Mesenchymal stem cell (in vitro differentiated cells and primary cell): ENCODE results near the gene VEGFA.

Experiments
- DNase-seq: peaks from one replicate; pipeline ENCODE4 v3.0.0-alpha.2; 2013
- H2AFZ ChIP-seq: one replicate; pipeline ENCODE4 v1.6.1; 2013; ENCODE audit warnings: low read depth, mild to moderate bottlenecking, control low read depth, inconsistent platforms, low read length, moderate library complexity
- H2AK5ac ChIP-seq: 2 replicates; pipeline ENCODE4 v1.6.1; 2013; ENCODE audit warnings: low read length, moderate library complexity, mild to moderate bottlenecking, inconsistent platforms; ENCODE audit not compliant: severe bottlenecking
- H2BK120ac ChIP-seq: one replicate; pipeline ENCODE4 v1.6.1; 2013; ENCODE audit warnings: low read depth, mild to moderate bottlenecking, inconsistent platforms, low read length, moderate library complexity
- H2BK12ac ChIP-seq, 2 experiments: one replicate each; pipeline ENCODE4 v1.6.1; 2013; ENCODE audit warnings: inconsistent platforms in 2 of 2, low read length in 2 of 2, mild to moderate bottlenecking in 2 of 2, moderate library complexity in 2 of 2, control low read depth in 1 of 2
- H2BK15ac ChIP-seq: one replicate; pipeline ENCODE4 v1.6.1; 2013; ENCODE audit warnings: mild to moderate bottlenecking, low read depth, inconsistent platforms; ENCODE audit not compliant: poor library complexity, severe bottlenecking
- H2BK5ac ChIP-seq: 2 replicates; pipeline ENCODE4 v1.6.1; 2013; ENCODE audit warnings: low read depth, mild to moderate bottlenecking, low read length, control low read depth, inconsistent platforms; ENCODE audit not compliant: poor library complexity, severe bottlenecking
- H3K14ac ChIP-seq, 2 experiments: one replicate each; pipeline ENCODE4 v1.6.1; 2013; ENCODE audit warnings: inconsistent platforms in 2 of 2, low read length in 2 of 2, control low read depth in 1 of 2, mild to moderate bottlenecking in 1 of 2, moderate library complexity in 1 of 2
- H3K18ac ChIP-seq, 2 experiments: one replicate each; pipeline ENCODE4 v1.6.1; 2013; ENCODE audit warnings: inconsistent platforms in 2 of 2, low read length in 2 of 2, control low read depth in 1 of 2, low read depth in 1 of 2, mild to moderate bottlenecking in 1 of 2
- H3K23ac ChIP-seq, 2 experiments: one replicate each; pipeline ENCODE4 v1.6.1; 2013; ENCODE audit warnings: inconsistent platforms in 2 of 2, low read length in 2 of 2, mild to moderate bottlenecking in 2 of 2, moderate library complexity in 2 of 2, control low read depth in 1 of 2
- H3K27ac ChIP-seq: 2 replicates; pipeline ENCODE4 v1.5.1; 2013; ENCODE audit warnings: mild to moderate bottlenecking, moderate library complexity, low read length, control low read depth, inconsistent platforms; ENCODE audit not compliant: poor library complexity, severe bottlenecking
- H3K27me3 ChIP-seq, 2 experiments: 2 replicates each; pipeline versions ENCODE4 v1.6.1 to v1.7.0; 2013; ENCODE audit warnings: low read length in 2 of 2, mild to moderate bottlenecking in 2 of 2, moderate library complexity in 2 of 2, control low read depth in 1 of 2, inconsistent platforms in 1 of 2; ENCODE audit not compliant: control insufficient read depth in 1 of 2, insufficient read depth in 1 of 2
- H3K36me3 ChIP-seq, 2 experiments: 2 replicates each; pipeline versions ENCODE4 v1.6.1 to v1.7.0; 2013; ENCODE audit warnings: low read length in 2 of 2, control low read depth in 1 of 2, inconsistent platforms in 1 of 2, low read depth in 1 of 2, mild to moderate bottlenecking in 1 of 2; ENCODE audit not compliant: insufficient read depth in 2 of 2, control insufficient read depth in 1 of 2
- H3K4ac ChIP-seq, 2 experiments: one replicate each; pipeline ENCODE4 v1.6.1; 2013; ENCODE audit warnings: inconsistent platforms in 2 of 2, low read length in 2 of 2, mild to moderate bottlenecking in 2 of 2, moderate library complexity in 2 of 2, control low read depth in 1 of 2, low read depth in 1 of 2
- H3K4me1 ChIP-seq: 2 replicates; pipeline ENCODE4 v1.6.1; 2013; ENCODE audit warnings: low read depth, low read length, control low read depth; ENCODE audit not compliant: control insufficient read depth, insufficient read depth
- H3K4me2 ChIP-seq: 2 replicates; pipeline ENCODE4 v1.6.1; 2013; ENCODE audit warnings: low read length, mild to moderate bottlenecking, inconsistent platforms; ENCODE audit not compliant: poor library complexity, severe bottlenecking
- H3K4me3 ChIP-seq, 2 experiments: 2 replicates each; pipeline versions ENCODE4 v1.5.1 to v1.7.0; 2013; ENCODE audit warnings: low read length in 2 of 2, mild to moderate bottlenecking in 2 of 2, control low read depth in 1 of 2, low read depth in 1 of 2; ENCODE audit not compliant: insufficient read depth in 1 of 2
- H3K79me1 ChIP-seq: replicated peaks from 2 replicates; pipeline ENCODE4 v1.6.1; 2013; ENCODE audit warnings: mild to moderate bottlenecking, control low read depth, low read length, inconsistent platforms; ENCODE audit not compliant: poor library complexity, severe bottlenecking
- H3K9ac ChIP-seq: 2 replicates; pipeline ENCODE4 v1.7.0; 2013; ENCODE audit warnings: mild to moderate bottlenecking, low read length, moderate library complexity
- H3K9me3 ChIP-seq: 2 replicates; pipeline ENCODE4 v1.7.0; 2013; ENCODE audit warnings: mild to moderate bottlenecking, low read length; ENCODE audit not compliant: control insufficient read depth
- H4K8ac ChIP-seq: one replicate; pipeline ENCODE4 v1.6.1; 2013; ENCODE audit warnings: inconsistent platforms, mild to moderate bottlenecking, low read length, moderate library complexity
- H4K91ac ChIP-seq: one replicate; pipeline ENCODE4 v1.6.1; 2013; ENCODE audit warnings: mild to moderate bottlenecking, low read length, inconsistent platforms
- WGBS: methylation state at CpG from one replicate; pipeline ENCODE4 v1.1.7; 2013; ENCODE audit warnings: mixed read lengths; 5-methylcytosine and 5-hydroxymethylcytosine counted together

The VEGFA gene

GRCh38 chr6:43742931-43743632 is 26.9 kb upstream of the VEGFA start:
- Histone ChIP-seq H3K27ac (no peak overlapping the region), H3K79me1 (no peaks in the 10 kb centered on the region)
- 50% methylated on average over 7 of the region's 9 CpGs for WGBS

GRCh38 chr6:43743682-43744381 is 26.2 kb upstream of the VEGFA start:
- Histone ChIP-seq H4K91ac (no peak overlapping the region), H2BK5ac (no peak overlapping the region), H3K4ac (no peak overlapping the region), H2BK15ac (no peak overlapping the region), H2AK5ac (no peak overlapping the region), H3K18ac (no peak overlapping the region), H3K4me1 (no peaks in the 10 kb centered on the region), H2AFZ (no peak overlapping the region), H3K4me3 (no peak overlapping the region), H3K27me3 (peaks cover 4 to 18% of the 10 kb centered on the region in 2 experiments), H3K9ac (no peak overlapping the region), H4K8ac (no peak overlapping the region), H2BK120ac (no peak overlapping the region), H3K27ac (no peak overlapping the region), H3K23ac (no peak overlapping the region), H3K4me2 (no peak overlapping the region), H3K36me3 (no peaks in the 10 kb centered on the region), H3K79me1 (no peaks in the 10 kb centered on the region), H3K9me3 (no peaks in the 10 kb centered on the region), H2BK12ac (peak overlapping the region in 1 of 2 experiments; percentile 11), H3K14ac (no peak overlapping the region)
- 87% methylated on average over 5 of the region's 5 CpGs for WGBS
- no peak for DNase-seq

More at GRCh38 chr6:43742931-43743632, 26.9 kb upstream of the VEGFA start:
- no peak overlapping the region for H3K9ac ChIP-seq
- H2BK5ac ChIP-seq, result no peak overlapping the region
- H3K14ac ChIP-seq, result no peak overlapping the region
- H4K91ac ChIP-seq, result no peak overlapping the region
- H2AFZ ChIP-seq, result no peak overlapping the region
- no peak overlapping the region for H2AK5ac ChIP-seq
- H3K4me1 ChIP-seq, result no peaks in the 10 kb centered on the region
- no peak overlapping the region for H3K18ac ChIP-seq
- H2BK12ac ChIP-seq, result no peak overlapping the region
- H3K4me2 ChIP-seq, result no peak overlapping the region
- H3K27me3 ChIP-seq, result peaks cover 4 to 12% of the 10 kb centered on the region in 2 experiments
- no peaks in the 10 kb centered on the region for H3K9me3 ChIP-seq
- DNase-seq, result no peak
- H3K23ac ChIP-seq, result no peak overlapping the region
- no peak overlapping the region for H3K4me3 ChIP-seq
- H3K36me3 ChIP-seq, result no peaks in the 10 kb centered on the region
- no peak overlapping the region for H2BK120ac ChIP-seq
- no peak overlapping the region for H4K8ac ChIP-seq
- H3K4ac ChIP-seq, result no peak overlapping the region
- no peak overlapping the region for H2BK15ac ChIP-seq

GRCh38 chr6:43744491-43744890 is 25.5 kb upstream of the VEGFA start:
- WGBS, result 57% methylated on average over 8 of the region's 8 CpGs

GRCh38 chr6:43744931-43745727 is 24.9 kb upstream of the VEGFA start:
- no peak for DNase-seq
- H4K91ac ChIP-seq, result no peak overlapping the region
- H3K4me1 ChIP-seq, result no peaks in the 10 kb centered on the region
- H3K14ac ChIP-seq, result no peak overlapping the region
- H3K79me1 ChIP-seq, result no peaks in the 10 kb centered on the region
- H3K23ac ChIP-seq, result no peak overlapping the region
- peaks cover 4 to 18% of the 10 kb centered on the region in 2 experiments for H3K27me3 ChIP-seq
- H3K4me2 ChIP-seq, result no peak overlapping the region
- no peak overlapping the region for H2BK5ac ChIP-seq
- no peak overlapping the region for H2AK5ac ChIP-seq
- no peak overlapping the region for H2BK120ac ChIP-seq
- no peaks in the 10 kb centered on the region for H3K9me3 ChIP-seq
- no peak overlapping the region for H2BK15ac ChIP-seq
- H3K36me3 ChIP-seq, result no peaks in the 10 kb centered on the region
- H3K4ac ChIP-seq, result no peak overlapping the region
- H3K9ac ChIP-seq, result no peak overlapping the region
- no peak overlapping the region for H2AFZ ChIP-seq
- no peak overlapping the region for H4K8ac ChIP-seq
- H2BK12ac ChIP-seq, result no peak overlapping the region
- H3K27ac ChIP-seq, result no peak overlapping the region
- no peak overlapping the region for H3K4me3 ChIP-seq
- WGBS, result 88% methylated on average over 14 of the region's 16 CpGs
- no peak overlapping the region for H3K18ac ChIP-seq

More at GRCh38 chr6:43744491-43744890, 25.5 kb upstream of the VEGFA start:
- Histone ChIP-seq H3K36me3 (no peaks in the 10 kb centered on the region), H3K27me3 (peaks cover 4 to 18% of the 10 kb centered on the region in 2 experiments), H3K14ac (no peak overlapping the region), H3K79me1 (no peaks in the 10 kb centered on the region), H2BK15ac (no peak overlapping the region), H3K9me3 (no peaks in the 10 kb centered on the region), H3K23ac (no peak overlapping the region), H3K4ac (no peak overlapping the region), H2BK5ac (no peak overlapping the region), H3K27ac (no peak overlapping the region), H3K9ac (no peak overlapping the region), H3K18ac (no peak overlapping the region), H3K4me1 (no peaks in the 10 kb centered on the region), H2AFZ (no peak overlapping the region), H2BK120ac (no peak overlapping the region), H3K4me2 (no peak overlapping the region), H3K4me3 (no peak overlapping the region), H4K8ac (no peak overlapping the region), H2BK12ac (no peak overlapping the region), H4K91ac (no peak overlapping the region), H2AK5ac (no peak overlapping the region)
- no peak for DNase-seq
